ENCODE data around the gene HNRNPR.

DNA sequence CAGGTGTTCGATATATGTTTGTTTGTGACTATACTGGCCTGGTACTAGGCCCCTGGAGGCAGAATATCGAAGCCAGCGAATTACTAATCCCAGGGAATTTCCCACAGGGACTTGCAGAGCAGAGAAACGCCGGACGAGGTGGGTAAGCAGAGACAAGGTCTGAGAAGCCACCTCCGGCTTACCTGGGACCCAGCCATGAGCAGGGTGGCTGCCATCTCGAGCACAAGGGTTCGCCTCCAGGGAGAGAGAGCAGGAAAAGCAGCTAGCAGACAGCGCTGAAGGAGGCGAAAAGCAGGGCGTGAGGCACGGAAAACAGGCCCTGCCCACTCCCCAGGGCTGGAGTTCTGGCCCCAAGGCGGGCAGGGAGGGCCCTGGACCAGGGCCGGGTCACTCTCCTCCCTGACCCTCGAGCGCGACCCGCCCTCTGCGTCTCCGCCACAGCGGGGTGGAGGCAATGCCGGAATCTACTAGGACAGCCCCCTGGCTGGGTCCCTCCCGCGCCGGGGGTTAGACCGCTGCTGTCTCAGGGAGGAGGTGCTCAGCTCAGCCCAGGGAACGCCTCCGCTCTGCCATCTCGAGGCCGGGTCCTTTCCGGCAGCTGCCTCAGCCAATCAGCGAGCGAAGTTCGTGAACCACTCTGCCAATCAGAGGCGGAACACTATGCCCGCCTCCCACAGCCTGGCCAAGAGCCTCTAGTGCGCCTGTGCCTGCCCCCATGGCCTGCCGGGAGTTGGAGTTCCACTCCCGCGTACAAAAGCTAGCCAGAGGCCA lies 23.9 kb upstream of the HNRNPR start:
- TF ChIP-seq POLR2A (IDR thresholded peaks at IDR 0.05; ENCODE audit: low read depth): peak; percentile 59
- TF ChIP-seq, protein P1, sequence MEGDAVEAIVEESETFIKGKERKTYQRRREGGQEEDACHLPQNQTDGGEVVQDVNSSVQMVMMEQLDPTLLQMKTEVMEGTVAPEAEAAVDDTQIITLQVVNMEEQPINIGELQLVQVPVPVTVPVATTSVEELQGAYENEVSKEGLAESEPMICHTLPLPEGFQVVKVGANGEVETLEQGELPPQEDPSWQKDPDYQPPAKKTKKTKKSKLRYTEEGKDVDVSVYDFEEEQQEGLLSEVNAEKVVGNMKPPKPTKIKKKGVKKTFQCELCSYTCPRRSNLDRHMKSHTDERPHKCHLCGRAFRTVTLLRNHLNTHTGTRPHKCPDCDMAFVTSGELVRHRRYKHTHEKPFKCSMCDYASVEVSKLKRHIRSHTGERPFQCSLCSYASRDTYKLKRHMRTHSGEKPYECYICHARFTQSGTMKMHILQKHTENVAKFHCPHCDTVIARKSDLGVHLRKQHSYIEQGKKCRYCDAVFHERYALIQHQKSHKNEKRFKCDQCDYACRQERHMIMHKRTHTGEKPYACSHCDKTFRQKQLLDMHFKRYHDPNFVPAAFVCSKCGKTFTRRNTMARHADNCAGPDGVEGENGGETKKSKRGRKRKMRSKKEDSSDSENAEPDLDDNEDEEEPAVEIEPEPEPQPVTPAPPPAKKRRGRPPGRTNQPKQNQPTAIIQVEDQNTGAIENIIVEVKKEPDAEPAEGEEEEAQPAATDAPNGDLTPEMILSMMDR (IDR thresholded peaks at IDR 0.05): peak in 1 of 3 experiments; percentile 9
- no peak for TF ChIP-seq EP300 (IDR thresholded peaks at IDR 0.05)
